ENCODE measurements around the gene SLC35B2.

GRCh38 chr6:44235891-44236516 lies 21.3 kb downstream of the SLC35B2 start:
- TF ChIP-seq CTCF (IDR thresholded peaks at IDR 0.05; ENCODE audit: low read length) (no peak), EZH2 (optimal IDR thresholded peaks at IDR 0.05; ENCODE audit: low read depth, low read length) (no peak)
